Measurements from ENCODE around the gene XDH.

DNA sequence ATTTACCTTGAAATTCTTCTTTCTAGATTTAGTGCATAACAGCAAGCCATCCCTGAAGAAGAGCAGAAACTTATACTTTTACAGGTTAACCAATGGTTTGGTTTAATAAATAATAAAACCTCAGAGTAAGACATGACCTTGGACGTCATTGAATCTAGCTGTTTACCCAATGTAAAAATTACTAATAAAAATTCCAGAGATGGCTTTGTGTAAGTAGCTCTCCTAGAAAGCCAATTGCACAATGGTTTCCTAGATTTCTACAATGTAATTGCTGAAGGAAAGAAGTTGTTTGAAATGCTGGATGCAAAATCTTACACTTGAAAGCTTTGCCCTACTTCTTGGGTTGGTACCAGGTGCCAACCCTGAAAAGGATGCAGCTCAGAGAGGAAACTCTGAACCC is 1.5 kb downstream of the XDH start:
- TF ChIP-seq, protein P1, sequence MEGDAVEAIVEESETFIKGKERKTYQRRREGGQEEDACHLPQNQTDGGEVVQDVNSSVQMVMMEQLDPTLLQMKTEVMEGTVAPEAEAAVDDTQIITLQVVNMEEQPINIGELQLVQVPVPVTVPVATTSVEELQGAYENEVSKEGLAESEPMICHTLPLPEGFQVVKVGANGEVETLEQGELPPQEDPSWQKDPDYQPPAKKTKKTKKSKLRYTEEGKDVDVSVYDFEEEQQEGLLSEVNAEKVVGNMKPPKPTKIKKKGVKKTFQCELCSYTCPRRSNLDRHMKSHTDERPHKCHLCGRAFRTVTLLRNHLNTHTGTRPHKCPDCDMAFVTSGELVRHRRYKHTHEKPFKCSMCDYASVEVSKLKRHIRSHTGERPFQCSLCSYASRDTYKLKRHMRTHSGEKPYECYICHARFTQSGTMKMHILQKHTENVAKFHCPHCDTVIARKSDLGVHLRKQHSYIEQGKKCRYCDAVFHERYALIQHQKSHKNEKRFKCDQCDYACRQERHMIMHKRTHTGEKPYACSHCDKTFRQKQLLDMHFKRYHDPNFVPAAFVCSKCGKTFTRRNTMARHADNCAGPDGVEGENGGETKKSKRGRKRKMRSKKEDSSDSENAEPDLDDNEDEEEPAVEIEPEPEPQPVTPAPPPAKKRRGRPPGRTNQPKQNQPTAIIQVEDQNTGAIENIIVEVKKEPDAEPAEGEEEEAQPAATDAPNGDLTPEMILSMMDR (IDR thresholded peaks at IDR 0.05; ENCODE audit: insufficient read depth, low read length), result no peak
- no peak for TF ChIP-seq POLR2AphosphoS5 (IDR thresholded peaks at IDR 0.05; ENCODE audit: low read depth)
- TF ChIP-seq, protein P2, sequence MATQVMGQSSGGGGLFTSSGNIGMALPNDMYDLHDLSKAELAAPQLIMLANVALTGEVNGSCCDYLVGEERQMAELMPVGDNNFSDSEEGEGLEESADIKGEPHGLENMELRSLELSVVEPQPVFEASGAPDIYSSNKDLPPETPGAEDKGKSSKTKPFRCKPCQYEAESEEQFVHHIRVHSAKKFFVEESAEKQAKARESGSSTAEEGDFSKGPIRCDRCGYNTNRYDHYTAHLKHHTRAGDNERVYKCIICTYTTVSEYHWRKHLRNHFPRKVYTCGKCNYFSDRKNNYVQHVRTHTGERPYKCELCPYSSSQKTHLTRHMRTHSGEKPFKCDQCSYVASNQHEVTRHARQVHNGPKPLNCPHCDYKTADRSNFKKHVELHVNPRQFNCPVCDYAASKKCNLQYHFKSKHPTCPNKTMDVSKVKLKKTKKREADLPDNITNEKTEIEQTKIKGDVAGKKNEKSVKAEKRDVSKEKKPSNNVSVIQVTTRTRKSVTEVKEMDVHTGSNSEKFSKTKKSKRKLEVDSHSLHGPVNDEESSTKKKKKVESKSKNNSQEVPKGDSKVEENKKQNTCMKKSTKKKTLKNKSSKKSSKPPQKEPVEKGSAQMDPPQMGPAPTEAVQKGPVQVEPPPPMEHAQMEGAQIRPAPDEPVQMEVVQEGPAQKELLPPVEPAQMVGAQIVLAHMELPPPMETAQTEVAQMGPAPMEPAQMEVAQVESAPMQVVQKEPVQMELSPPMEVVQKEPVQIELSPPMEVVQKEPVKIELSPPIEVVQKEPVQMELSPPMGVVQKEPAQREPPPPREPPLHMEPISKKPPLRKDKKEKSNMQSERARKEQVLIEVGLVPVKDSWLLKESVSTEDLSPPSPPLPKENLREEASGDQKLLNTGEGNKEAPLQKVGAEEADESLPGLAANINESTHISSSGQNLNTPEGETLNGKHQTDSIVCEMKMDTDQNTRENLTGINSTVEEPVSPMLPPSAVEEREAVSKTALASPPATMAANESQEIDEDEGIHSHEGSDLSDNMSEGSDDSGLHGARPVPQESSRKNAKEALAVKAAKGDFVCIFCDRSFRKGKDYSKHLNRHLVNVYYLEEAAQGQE (IDR thresholded peaks at IDR 0.05; ENCODE audit: insufficient replicate concordance, low read depth), result no peak

Measured in HL-60 (cell line).